ENCODE data around the gene PCNX2. TPM values are rescaled to one million over a fixed set of nuclear protein-coding genes. Genes with fewer than 3 reads are reported as not detected.

Gene PCNX2
- total and polyA plus RNA-seq, 2 donors (not counting 3 experiments of a cell fraction or from before 2014, with no cell fraction given) = 6.6 to 11.0 TPM

DNA sequence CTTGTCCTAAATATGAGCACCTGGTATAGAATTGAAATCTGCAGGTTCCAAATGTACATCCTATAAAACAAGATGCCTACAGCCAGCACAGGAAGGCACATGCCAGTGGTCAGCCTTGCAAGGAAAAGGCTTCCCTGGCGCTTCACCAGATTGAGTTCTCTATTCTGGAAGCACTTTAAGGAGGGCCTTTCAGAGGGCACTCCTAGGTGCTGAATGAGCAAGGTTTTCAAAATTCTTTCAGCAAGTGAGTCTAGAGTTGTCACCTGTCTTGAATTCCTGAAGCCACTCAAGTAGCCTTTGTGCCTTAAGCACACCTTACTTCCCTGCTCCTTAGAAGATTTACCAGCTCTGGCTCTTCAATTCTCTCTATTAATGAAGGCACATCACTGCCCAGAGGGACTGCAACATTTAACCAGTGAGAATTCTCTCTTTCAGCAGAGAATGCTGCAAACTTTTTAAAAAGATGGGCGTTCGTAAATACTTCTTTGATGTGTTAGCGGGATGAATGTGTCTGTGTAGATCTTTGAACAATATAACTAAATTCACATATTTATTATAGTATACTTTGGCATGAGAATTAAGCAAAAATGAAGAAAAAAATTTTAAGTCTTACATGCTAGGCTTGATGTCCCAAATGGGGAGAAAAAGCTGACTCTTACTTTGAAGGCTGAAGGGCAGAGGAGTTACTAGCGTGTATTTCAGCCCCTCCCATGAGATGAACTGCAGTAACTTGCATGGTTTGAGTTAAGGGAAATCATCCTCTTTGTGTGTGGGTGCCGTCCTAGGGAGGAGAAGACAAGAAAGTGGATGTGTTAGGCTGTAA is 183.1 kb downstream of the PCNX2 start:
- Histone ChIP-seq H3K9ac (replicated peaks; ENCODE audit: extremely low read depth, insufficient read depth, low read length) (peak overlapping the region; percentile 64), H4K20me1 (replicated peaks; ENCODE audit: control insufficient read depth, extremely low read depth, insufficient read depth, low read length) (no peaks in the 10 kb centered on the region), H3K4me2 (ENCODE audit: insufficient read depth, low read length) (peak overlapping the region; percentile 44), H3K36me3 (ENCODE audit: control insufficient read depth in 2 of 2, extremely low read depth in 1 of 2, insufficient read depth in 2 of 2, low read length in 2 of 2) (no peaks in the 10 kb centered on the region), H3K27ac (ENCODE audit: insufficient read depth, low read depth, low read length) (peak overlapping the region; percentile 89), H3K4me1 (ENCODE audit: control insufficient read depth, extremely low read depth, insufficient read depth, low read length) (peaks cover 32% of the 10 kb centered on the region), H3K27me3 (ENCODE audit: control insufficient read depth in 2 of 2, insufficient read depth in 2 of 2, low read length in 2 of 2) (no peaks in the 10 kb centered on the region), H3K4me3 (replicated peaks in 1 of 3; ENCODE audit: insufficient read depth in 1 of 3, low read depth in 1 of 3, low read length in 3 of 3) (no peak overlapping the region), H3K9me1 (replicated peaks; ENCODE audit: control insufficient read depth, extremely low read depth, insufficient read depth, low read length) (no peaks in the 10 kb centered on the region), H3K79me2 (ENCODE audit: control insufficient read depth, insufficient read depth, low read length) (no peaks in the 10 kb centered on the region), H3K9me3 (replicated peaks; ENCODE audit: control insufficient read depth, insufficient read depth, low read length) (no peaks in the 10 kb centered on the region), H2AFZ (ENCODE audit: low read depth, low read length) (peak overlapping the region; percentile 65)
- CTCF ChIA-PET = interaction anchor here (1.0 to 1.6 kb wide), 6 partner anchors 9 to 232 kb away, joined by 3 to 9 read pairs (median 3); no protein-coding TSS in a partner anchor
- dilution Hi-C loops (cut with MboI; ENCODE audit: extremely low pct_ligation_motif_present, low sequenced_read_pairs) = no loop called here
- TF ChIP-seq POLR2AphosphoS5 (IDR thresholded peaks at IDR 0.05; ENCODE audit: insufficient read depth, low read depth, low read length) (no peak), GATA2 (IDR thresholded peaks at IDR 0.05; ENCODE audit: insufficient read depth, insufficient read length, low read depth, low read length) (no peak), JUN (IDR thresholded peaks at IDR 0.05; ENCODE audit: borderline replicate concordance, insufficient read depth, insufficient read length, low read depth) (no peak), EZH2 (IDR thresholded peaks at IDR 0.05; ENCODE audit: borderline replicate concordance, low read depth, low read length, severe bottlenecking) (no peak), FOS (IDR thresholded peaks at IDR 0.05; ENCODE audit: borderline replicate concordance, insufficient read depth, low read length) (no peak), POLR2A (IDR thresholded peaks at IDR 0.05; ENCODE audit: low read depth, low read length) (no peak), MYC (IDR thresholded peaks at IDR 0.05; ENCODE audit: low read depth, low read length) (no peak)
- TF ChIP-seq, protein P1, sequence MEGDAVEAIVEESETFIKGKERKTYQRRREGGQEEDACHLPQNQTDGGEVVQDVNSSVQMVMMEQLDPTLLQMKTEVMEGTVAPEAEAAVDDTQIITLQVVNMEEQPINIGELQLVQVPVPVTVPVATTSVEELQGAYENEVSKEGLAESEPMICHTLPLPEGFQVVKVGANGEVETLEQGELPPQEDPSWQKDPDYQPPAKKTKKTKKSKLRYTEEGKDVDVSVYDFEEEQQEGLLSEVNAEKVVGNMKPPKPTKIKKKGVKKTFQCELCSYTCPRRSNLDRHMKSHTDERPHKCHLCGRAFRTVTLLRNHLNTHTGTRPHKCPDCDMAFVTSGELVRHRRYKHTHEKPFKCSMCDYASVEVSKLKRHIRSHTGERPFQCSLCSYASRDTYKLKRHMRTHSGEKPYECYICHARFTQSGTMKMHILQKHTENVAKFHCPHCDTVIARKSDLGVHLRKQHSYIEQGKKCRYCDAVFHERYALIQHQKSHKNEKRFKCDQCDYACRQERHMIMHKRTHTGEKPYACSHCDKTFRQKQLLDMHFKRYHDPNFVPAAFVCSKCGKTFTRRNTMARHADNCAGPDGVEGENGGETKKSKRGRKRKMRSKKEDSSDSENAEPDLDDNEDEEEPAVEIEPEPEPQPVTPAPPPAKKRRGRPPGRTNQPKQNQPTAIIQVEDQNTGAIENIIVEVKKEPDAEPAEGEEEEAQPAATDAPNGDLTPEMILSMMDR (IDR thresholded peaks at IDR 0.05; ENCODE audit: extremely low read depth in 1 of 2, insufficient read depth in 1 of 2, low read depth in 1 of 2, low read length in 2 of 2) = no peak
- DNase-seq (ENCODE audit: low read depth, low spot score) = no peak
- no TSS peak for BruUV-seq (replicated peaks)
- no peak for FAIRE-seq
- POLR2A ChIA-PET = no interaction called here
- intact Hi-C loops (cut with micrococcal nuclease) = loop anchor here (1.0 to 5.0 kb wide), 6 partner anchors 10 to 482 kb away; partner anchors contain the start of genes NTPCR and SIPA1L2
